ENCODE results near the gene MAPK8IP3. TPM values are rescaled to one million over a fixed set of nuclear protein-coding genes. Genes with fewer than 3 reads are reported as not detected.

The MAPK8IP3 gene
- total RNA-seq, 1 donor from 2014 or later = 28.5 TPM

GRCh38 chr16:1744338-1744840 lies 38.4 kb downstream of the MAPK8IP3 start:
- Histone ChIP-seq H3K79me2 (ENCODE audit: low read depth) (no peaks in the 10 kb centered on the region), H3K4me3 (no peak overlapping the region), H3K27ac (no peak overlapping the region), H3K27me3 (no peaks in the 10 kb centered on the region), H3K4me2 (no peak overlapping the region), H3F3A (ENCODE audit: low read depth) (peaks cover 10% of the 10 kb centered on the region), H3K4me1 (no peaks in the 10 kb centered on the region), H2AFZ (replicated peaks) (no peak overlapping the region), H3K9me3 (ENCODE audit: low read depth) (no peaks in the 10 kb centered on the region), H3K36me3 (no peaks in the 10 kb centered on the region), H4K20me1 (ENCODE audit: low read depth) (no peaks in the 10 kb centered on the region), H3K9ac (no peak overlapping the region)
- Mint-ChIP-seq H3K9me3 (no peaks in the 10 kb centered on the region), H3K27ac (no peak overlapping the region), H3K36me3 (peaks cover 4% of the 10 kb centered on the region), H3K4me1 (no peaks in the 10 kb centered on the region), H3K27me3 (ENCODE audit: insufficient read depth, low read depth) (no peaks in the 10 kb centered on the region), H3K4me3 (no peak overlapping the region)
- no peak for DNase-seq (ENCODE audit: low spot score)
- TF ChIP-seq CTCF (IDR thresholded peaks at IDR 0.05) (no peak), EZH2phosphoT487 (IDR thresholded peaks at IDR 0.05) (no peak), EZH2 (IDR thresholded peaks at IDR 0.05) (no peak)

GRCh38 chr16:1745181-1745899 lies 39.3 kb downstream of the MAPK8IP3 start:
- no peaks in the 10 kb centered on the region for H3K4me1 ChIP-seq
- H4K20me1 ChIP-seq (ENCODE audit: low read depth) = no peaks in the 10 kb centered on the region
- no peak overlapping the region for H3K4me3 ChIP-seq
- no peak overlapping the region for H2AFZ ChIP-seq (replicated peaks)
- Mint-ChIP-seq H3K36me3 (peaks cover 4% of the 10 kb centered on the region), H3K4me1 (no peaks in the 10 kb centered on the region), H3K27me3 (ENCODE audit: insufficient read depth, low read depth) (no peaks in the 10 kb centered on the region), H3K9me3 (no peaks in the 10 kb centered on the region), H3K4me3 (no peak overlapping the region), H3K27ac (no peak overlapping the region)
- TF ChIP-seq EZH2 (IDR thresholded peaks at IDR 0.05) (no peak), EZH2phosphoT487 (IDR thresholded peaks at IDR 0.05) (no peak), CTCF (IDR thresholded peaks at IDR 0.05) (no peak)
- H3F3A ChIP-seq (ENCODE audit: low read depth) = peaks cover under 1% of the 10 kb centered on the region
- H3K9me3 ChIP-seq (ENCODE audit: low read depth) = no peaks in the 10 kb centered on the region
- no peak overlapping the region for H3K9ac ChIP-seq
- H3K27me3 ChIP-seq = no peaks in the 10 kb centered on the region
- H3K27ac ChIP-seq = no peak overlapping the region
- no peaks in the 10 kb centered on the region for H3K36me3 ChIP-seq
- DNase-seq (ENCODE audit: low spot score) = no peak
- H3K79me2 ChIP-seq (ENCODE audit: low read depth) = no peaks in the 10 kb centered on the region
- no peak overlapping the region for H3K4me2 ChIP-seq

DNA sequence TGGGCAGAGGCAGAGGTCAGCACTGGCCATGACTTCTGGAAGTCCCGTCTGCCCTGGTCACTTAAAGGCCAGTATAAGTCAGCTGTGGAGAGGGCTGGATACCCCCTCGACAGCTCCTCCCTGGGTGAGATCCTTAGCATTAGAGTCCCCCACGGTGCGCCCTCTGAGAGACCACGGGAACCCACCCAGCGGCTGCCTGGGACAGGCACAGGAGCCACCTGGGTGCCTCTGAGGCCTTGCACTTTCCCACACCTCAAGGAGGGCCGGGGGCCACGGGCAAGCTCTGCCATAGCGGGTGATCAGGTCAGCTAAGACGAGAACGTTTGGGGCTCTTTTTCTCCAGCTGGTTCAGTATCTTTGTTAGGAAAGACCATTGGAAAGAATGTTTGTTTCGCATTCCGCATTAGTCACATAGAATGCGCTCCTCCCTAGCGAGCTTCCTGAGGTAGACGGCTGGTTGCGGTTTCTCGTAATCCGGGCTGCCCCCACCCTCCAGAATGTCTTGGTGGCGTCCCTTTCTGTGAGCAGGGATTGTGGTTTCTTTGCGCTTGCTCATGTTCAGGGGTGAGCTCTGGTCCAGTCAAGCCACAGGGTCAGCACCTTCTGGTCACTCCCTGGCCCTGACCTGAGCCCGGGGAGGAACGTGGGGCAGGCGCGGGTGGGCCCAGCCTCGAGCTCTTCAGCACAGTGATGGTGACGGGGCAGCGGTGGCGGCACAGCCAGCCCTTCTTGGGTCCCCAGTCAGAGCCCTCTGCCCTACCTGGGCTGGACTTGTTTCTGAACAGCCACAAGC lies 40.1 kb downstream of the MAPK8IP3 start:
- Histone ChIP-seq H3K9me3 (ENCODE audit: low read depth) (no peaks in the 10 kb centered on the region), H3K4me3 (no peak overlapping the region), H3K27me3 (no peaks in the 10 kb centered on the region), H3K79me2 (ENCODE audit: low read depth) (no peaks in the 10 kb centered on the region), H3F3A (ENCODE audit: low read depth) (no peaks in the 10 kb centered on the region), H3K4me1 (no peaks in the 10 kb centered on the region), H4K20me1 (ENCODE audit: low read depth) (no peaks in the 10 kb centered on the region), H3K9ac (no peak overlapping the region), H3K27ac (no peak overlapping the region), H3K36me3 (no peaks in the 10 kb centered on the region), H3K4me2 (no peak overlapping the region), H2AFZ (replicated peaks) (no peak overlapping the region)
- no peak overlapping the region for H3K27ac Mint-ChIP-seq
- no peaks in the 10 kb centered on the region for H3K4me1 Mint-ChIP-seq
- peaks cover 4% of the 10 kb centered on the region for H3K36me3 Mint-ChIP-seq
- H3K27me3 Mint-ChIP-seq (ENCODE audit: insufficient read depth, low read depth) = no peaks in the 10 kb centered on the region
- H3K9me3 Mint-ChIP-seq = no peaks in the 10 kb centered on the region
- TF ChIP-seq CTCF (IDR thresholded peaks at IDR 0.05) = no peak
- no peak for DNase-seq (ENCODE audit: low spot score)
- H3K4me3 Mint-ChIP-seq = no peak overlapping the region

Data from neural progenitor cell (in vitro differentiated cells).